H9 (cell line): ENCODE results near the gene KAZN. TPM values are rescaled to one million over a fixed set of nuclear protein-coding genes. Genes with fewer than 3 reads are reported as not detected.

Source experiments
- DNase-seq: peaks from one replicate; pipeline ENCODE4 v3.0.0-alpha.2; 2017
- H2AFZ ChIP-seq: one replicate; pipeline ENCODE4 v1.6.1; 2013; ENCODE audit warnings: mild to moderate bottlenecking, low read length, control low read depth, moderate library complexity
- H2AK5ac ChIP-seq: 2 replicates; pipeline ENCODE4 v1.6.1; 2013; ENCODE audit warnings: low read length, control low read depth, mixed read lengths; ENCODE audit not compliant: insufficient read length
- H2BK120ac ChIP-seq: one replicate; pipeline ENCODE4 v1.6.1; 2013; ENCODE audit warnings: low read depth, mild to moderate bottlenecking, low read length, control low read depth, inconsistent platforms; ENCODE audit not compliant: poor library complexity, severe bottlenecking
- H2BK12ac ChIP-seq: 2 replicates; pipeline ENCODE4 v1.6.1; 2013; ENCODE audit warnings: low read length, control low read depth, mixed read lengths, low read depth; ENCODE audit not compliant: insufficient read length
- H2BK15ac ChIP-seq: 2 replicates; pipeline ENCODE4 v1.6.1; 2013; ENCODE audit warnings: low read depth, low read length, control low read depth
- H2BK20ac ChIP-seq: one replicate; pipeline ENCODE4 v1.6.1; 2013; ENCODE audit warnings: low read depth, mild to moderate bottlenecking, low read length, control low read depth, inconsistent platforms; ENCODE audit not compliant: poor library complexity, severe bottlenecking
- H2BK5ac ChIP-seq: 2 replicates; pipeline ENCODE4 v1.6.1; 2013; ENCODE audit warnings: low read length, control low read depth, mixed read lengths; ENCODE audit not compliant: insufficient read length
- H3K14ac ChIP-seq: 2 replicates; pipeline ENCODE4 v1.6.1; 2013; ENCODE audit warnings: low read length, control low read depth; ENCODE audit not compliant: insufficient read depth
- H3K18ac ChIP-seq: 2 replicates; pipeline ENCODE4 v1.6.1; 2013; ENCODE audit warnings: low read depth, mild to moderate bottlenecking, mixed read lengths, low read length, control low read depth; ENCODE audit not compliant: insufficient read length
- H3K23ac ChIP-seq: 2 replicates; pipeline ENCODE4 v1.6.1; 2013; ENCODE audit warnings: low read length, control low read depth, mixed read lengths, low read depth; ENCODE audit not compliant: insufficient read length
- H3K23me2 ChIP-seq: 2 replicates; pipeline ENCODE4 v1.6.1; 2013; ENCODE audit warnings: low read depth, mild to moderate bottlenecking, mixed read lengths, low read length, control low read depth; ENCODE audit not compliant: insufficient read length, poor library complexity, severe bottlenecking
- H3K27ac ChIP-seq: 2 replicates; pipeline ENCODE4 v1.5.1; 2013; ENCODE audit warnings: low read length, control low read depth, mixed read lengths, low read depth; ENCODE audit not compliant: insufficient read length
- H3K27me3 ChIP-seq: 2 replicates; pipeline ENCODE4 v1.6.1; 2013; ENCODE audit warnings: low read length, control low read depth, inconsistent platforms; ENCODE audit not compliant: insufficient read depth
- H3K4ac ChIP-seq: 2 replicates; pipeline ENCODE4 v1.6.1; 2013; ENCODE audit warnings: low read depth, mild to moderate bottlenecking, control low read depth, inconsistent platforms, low read length, moderate library complexity
- H3K4me1 ChIP-seq: 2 replicates; pipeline ENCODE4 v1.6.1; 2013; ENCODE audit warnings: low read length, control low read depth, inconsistent platforms; ENCODE audit not compliant: insufficient read depth
- H3K4me2 ChIP-seq: 2 replicates; pipeline ENCODE4 v1.6.1; 2013; ENCODE audit warnings: low read length, control low read depth, mixed read lengths; ENCODE audit not compliant: insufficient read length, insufficient read depth
- H3K56ac ChIP-seq: 2 replicates; pipeline ENCODE4 v1.6.1; 2013; ENCODE audit warnings: low read depth, mild to moderate bottlenecking, mixed read lengths, low read length, control low read depth; ENCODE audit not compliant: insufficient read length
- H3K79me1 ChIP-seq: 2 replicates; pipeline ENCODE4 v1.6.1; 2013; ENCODE audit warnings: low read depth, mild to moderate bottlenecking, moderate library complexity, low read length, control low read depth, inconsistent platforms; ENCODE audit not compliant: insufficient read depth, poor library complexity, severe bottlenecking
- H3K79me2 ChIP-seq: 2 replicates; pipeline ENCODE4 v1.6.1; 2013; ENCODE audit warnings: low read length, control low read depth, inconsistent platforms; ENCODE audit not compliant: insufficient read depth
- H3K9ac ChIP-seq: 2 replicates; pipeline ENCODE4 v1.6.1; 2013; ENCODE audit warnings: low read length, control low read depth, mixed read lengths; ENCODE audit not compliant: insufficient read length; ENCODE audit errors: extremely low read depth
- H3K9me3 ChIP-seq: one replicate; pipeline ENCODE4 v1.6.1; 2013; ENCODE audit warnings: low read depth, low read length, inconsistent platforms; ENCODE audit not compliant: control insufficient read depth
- H3T11ph ChIP-seq: one replicate; pipeline ENCODE4 v1.6.1; 2013; ENCODE audit warnings: mild to moderate bottlenecking, low read length, control low read depth, inconsistent platforms
- H4K20me1 ChIP-seq: one replicate; pipeline ENCODE4 v1.6.1; 2013; ENCODE audit not compliant: control insufficient read depth, insufficient read length, insufficient read depth
- H4K5ac ChIP-seq: 2 replicates; pipeline ENCODE4 v1.6.1; 2013; ENCODE audit warnings: low read depth, mild to moderate bottlenecking, mixed read lengths, low read length, control low read depth; ENCODE audit not compliant: insufficient read length
- H4K8ac ChIP-seq: replicated peaks from 2 replicates; pipeline ENCODE4 v1.6.1; 2013; ENCODE audit warnings: low read length, control low read depth, mixed read lengths, low read depth; ENCODE audit not compliant: insufficient read length
- H4K91ac ChIP-seq: 2 replicates; pipeline ENCODE4 v1.6.1; 2013; ENCODE audit warnings: low read depth, mild to moderate bottlenecking, moderate library complexity, mixed read lengths, low read length, control low read depth; ENCODE audit not compliant: insufficient read length
- H3K27ac Mint-ChIP-seq, 3 experiments: 2 replicates in 2 of 3; 3 replicates in 1 of 3; pipeline ENCODE4 v1.8.0; 2020 to 2021; ENCODE audit warnings: mixed read lengths in 3 of 3, mild to moderate bottlenecking in 1 of 3, moderate library complexity in 1 of 3
- H3K27me3 Mint-ChIP-seq: 2 replicates; pipeline ENCODE4 v1.8.0; 2021; ENCODE audit warnings: low read depth, mild to moderate bottlenecking, moderate library complexity, mixed read lengths
- H3K36me3 Mint-ChIP-seq, 3 experiments: 2 replicates in 2 of 3; 3 replicates in 1 of 3; pipeline ENCODE4 v1.8.0; 2020 to 2021; ENCODE audit warnings: low read depth in 3 of 3, mixed read lengths in 3 of 3; ENCODE audit not compliant: insufficient read depth in 1 of 3
- H3K4me1 Mint-ChIP-seq, 2 experiments: 2 replicates each; pipeline ENCODE4 v1.8.0; 2020; ENCODE audit warnings: mixed read lengths in 2 of 2
- H3K4me3 Mint-ChIP-seq, 2 experiments: 2 replicates in 1 of 2; 3 replicates in 1 of 2; pipeline ENCODE4 v1.8.0; 2020 to 2021; ENCODE audit warnings: mild to moderate bottlenecking in 2 of 2, mixed read lengths in 2 of 2, moderate library complexity in 1 of 2
- H3K9me3 Mint-ChIP-seq, 2 experiments: 2 replicates in 1 of 2; 3 replicates in 1 of 2; pipeline ENCODE4 v1.8.0; 2020; ENCODE audit warnings: mild to moderate bottlenecking in 2 of 2, mixed read lengths in 2 of 2, moderate library complexity in 1 of 2
- CTCF ChIP-seq: fragments of 200-600 bp; sonication (generic); conservative IDR thresholded peaks from 3 replicates; pipeline ENCODE4 v1.8.0; 2021; ENCODE audit warnings: antibody characterized with exemption, mild to moderate bottlenecking
- WGBS: extraction: QIAGEN DNeasy Blood & Tissue Kit; methylation state at CpG from one replicate; pipeline ENCODE4 v1.1.7; 2013; ENCODE audit warnings: missing lambda C conversion rate, low lambda C conversion rate, mixed read lengths; ENCODE audit not compliant: insufficient read length; ENCODE audit errors: extremely low coverage; 5-methylcytosine and 5-hydroxymethylcytosine counted together
- total RNA-seq: library from RNA; stranded (reverse); gene quantifications from 2 replicates; pipeline ENCODE4 v1.2.1, GENCODE V29; 2021

Gene KAZN
- total RNA-seq, 1 experiment from 2014 or later, result 7.6 TPM

GRCh38 chr1:14681182-14681581, 82.7 kb downstream of the KAZN start:
- no peaks in the 10 kb centered on the region for H3K27me3 ChIP-seq
- H2BK20ac ChIP-seq, result no peak overlapping the region
- no CpG with 5 or more reads among the region's 3 CpGs for WGBS
- no peak overlapping the region for H3K9ac ChIP-seq
- H3K4me2 ChIP-seq, result no peak overlapping the region
- H4K8ac ChIP-seq, result no peak overlapping the region
- peaks cover 23 to 26% of the 10 kb centered on the region in 2 experiments for H3K4me1 Mint-ChIP-seq
- no peak overlapping the region for H4K5ac ChIP-seq
- peaks cover 5 to 9% of the 10 kb centered on the region in 2 experiments for H3K9me3 Mint-ChIP-seq
- H4K20me1 ChIP-seq, result no peaks in the 10 kb centered on the region
- H3T11ph ChIP-seq, result no peak overlapping the region
- H3K4me3 Mint-ChIP-seq, result no peak overlapping the region
- no peaks in the 10 kb centered on the region for H3K23me2 ChIP-seq
- peaks cover 2% of the 10 kb centered on the region; the same call in 1 of the 2 replicates for H3K27me3 Mint-ChIP-seq
- no peak overlapping the region for H2BK120ac ChIP-seq
- peaks cover 5% of the 10 kb centered on the region in 3 experiments; a peak in 5 of 7 replicates for H3K36me3 Mint-ChIP-seq
- H2AK5ac ChIP-seq, result no peak overlapping the region
- H2BK5ac ChIP-seq, result no peak overlapping the region
- no peak overlapping the region for H3K18ac ChIP-seq
- H2AFZ ChIP-seq, result no peak overlapping the region
- TF ChIP-seq CTCF, result no peak
- no peak overlapping the region for H3K14ac ChIP-seq
- no peak overlapping the region for H3K27ac ChIP-seq
- no peak overlapping the region for H4K91ac ChIP-seq
- H3K27ac Mint-ChIP-seq, result no peak overlapping the region
- no peaks in the 10 kb centered on the region for H3K79me1 ChIP-seq
- DNase-seq, result no peak
- H3K4ac ChIP-seq, result no peak overlapping the region
- peaks cover 2% of the 10 kb centered on the region; the same call in 1 of the 2 replicates for H3K4me1 ChIP-seq
- H3K23ac ChIP-seq, result no peak overlapping the region
- no peak overlapping the region for H2BK12ac ChIP-seq
- H3K79me2 ChIP-seq, result no peaks in the 10 kb centered on the region
- H3K9me3 ChIP-seq, result peaks cover 9% of the 10 kb centered on the region
- no peak overlapping the region for H3K56ac ChIP-seq
- no peak overlapping the region for H2BK15ac ChIP-seq
